Measurements from ENCODE around the gene CDH15. TPM values are rescaled to one million over a fixed set of nuclear protein-coding genes. Genes with fewer than 3 reads are reported as not detected.

The CDH15 gene
- total RNA-seq, 1 donor from 2014 or later = 0.18 TPM

DNA sequence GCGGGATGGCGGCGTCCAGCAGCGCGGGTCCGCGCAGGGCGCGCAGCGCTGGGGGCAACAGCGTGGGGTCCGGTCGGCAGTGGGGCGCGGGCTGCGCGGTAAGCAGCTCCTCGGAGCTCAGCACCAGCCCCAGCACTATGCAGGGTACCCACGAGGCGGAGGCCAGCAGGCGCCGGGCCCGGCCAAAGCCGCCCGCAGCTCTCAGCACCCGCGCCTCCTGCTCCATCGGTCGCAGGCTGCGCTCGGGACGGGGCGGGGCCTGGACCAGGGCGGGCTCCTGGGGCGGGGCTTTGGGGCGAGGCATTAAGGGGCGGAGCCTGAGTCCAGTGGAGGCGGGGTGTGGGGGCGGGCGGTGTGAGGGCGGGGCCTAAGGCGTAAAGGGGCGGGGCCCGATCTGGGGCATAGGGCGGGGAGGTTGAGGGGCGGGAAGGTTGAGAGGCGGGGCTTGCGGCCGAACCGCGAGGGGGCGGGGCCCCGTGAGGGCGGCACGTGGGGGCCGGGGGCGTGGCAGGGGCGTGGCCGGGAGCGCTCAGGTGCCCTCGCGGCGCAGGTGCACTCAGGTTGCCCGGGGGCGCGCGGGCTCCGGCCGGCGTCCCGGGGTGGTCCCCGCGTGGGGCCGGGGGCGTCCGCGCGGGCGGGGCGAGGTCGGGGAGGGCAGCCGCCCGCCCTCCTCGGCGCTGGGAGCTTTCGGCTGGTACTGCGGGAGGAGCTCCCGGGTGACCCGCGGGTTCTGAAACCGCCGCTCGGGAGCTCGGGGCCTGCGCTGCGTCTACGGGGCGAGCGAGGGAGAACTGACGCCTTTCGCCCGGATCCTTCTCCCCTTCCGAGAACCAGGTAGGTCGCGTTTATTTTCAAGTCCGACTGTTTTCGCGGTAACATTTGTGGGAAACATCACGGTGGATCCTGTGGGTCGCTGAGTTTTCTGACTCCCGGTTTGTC, 30.2 kb downstream of the CDH15 start:
- no peaks in the 10 kb centered on the region for H3K79me2 ChIP-seq (ENCODE audit: insufficient read depth, low read length)
- Mint-ChIP-seq H3K36me3 (ENCODE audit: low read depth, unreplicated experiment) (no peaks in the 10 kb centered on the region), H3K27ac (ENCODE audit: unreplicated experiment) (no peak overlapping the region), H3K9me3 (ENCODE audit: unreplicated experiment) (peaks cover 9% of the 10 kb centered on the region), H3K4me3 (ENCODE audit: unreplicated experiment) (no peak overlapping the region), H3K27me3 (ENCODE audit: low read depth, unreplicated experiment) (peaks cover 37% of the 10 kb centered on the region), H3K4me1 (ENCODE audit: low read depth, unreplicated experiment) (no peaks in the 10 kb centered on the region)
- H2AFZ ChIP-seq (ENCODE audit: low read depth, low read length) = peak overlapping the region; percentile 41
- H3K4me2 ChIP-seq (ENCODE audit: low read length) = peak overlapping the region; percentile 74
- DNase-seq (ENCODE audit: low read depth) (no peak), FAIRE-seq (no peak)
- peaks cover 4% of the 10 kb centered on the region for H3K9me3 ChIP-seq (ENCODE audit: insufficient read depth, low read depth, low read length)
- H3K36me3 ChIP-seq (ENCODE audit: insufficient read depth, low read length) = no peaks in the 10 kb centered on the region
- no peak overlapping the region for H3K27ac ChIP-seq (ENCODE audit: low read depth, low read length)
- peak; percentile 53 for TF ChIP-seq EZH2 (IDR thresholded peaks at IDR 0.05; ENCODE audit: insufficient read depth, low read length)
- TF ChIP-seq, protein P1, sequence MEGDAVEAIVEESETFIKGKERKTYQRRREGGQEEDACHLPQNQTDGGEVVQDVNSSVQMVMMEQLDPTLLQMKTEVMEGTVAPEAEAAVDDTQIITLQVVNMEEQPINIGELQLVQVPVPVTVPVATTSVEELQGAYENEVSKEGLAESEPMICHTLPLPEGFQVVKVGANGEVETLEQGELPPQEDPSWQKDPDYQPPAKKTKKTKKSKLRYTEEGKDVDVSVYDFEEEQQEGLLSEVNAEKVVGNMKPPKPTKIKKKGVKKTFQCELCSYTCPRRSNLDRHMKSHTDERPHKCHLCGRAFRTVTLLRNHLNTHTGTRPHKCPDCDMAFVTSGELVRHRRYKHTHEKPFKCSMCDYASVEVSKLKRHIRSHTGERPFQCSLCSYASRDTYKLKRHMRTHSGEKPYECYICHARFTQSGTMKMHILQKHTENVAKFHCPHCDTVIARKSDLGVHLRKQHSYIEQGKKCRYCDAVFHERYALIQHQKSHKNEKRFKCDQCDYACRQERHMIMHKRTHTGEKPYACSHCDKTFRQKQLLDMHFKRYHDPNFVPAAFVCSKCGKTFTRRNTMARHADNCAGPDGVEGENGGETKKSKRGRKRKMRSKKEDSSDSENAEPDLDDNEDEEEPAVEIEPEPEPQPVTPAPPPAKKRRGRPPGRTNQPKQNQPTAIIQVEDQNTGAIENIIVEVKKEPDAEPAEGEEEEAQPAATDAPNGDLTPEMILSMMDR (IDR thresholded peaks at IDR 0.05; ENCODE audit: insufficient read depth, low read depth, low read length) = no peak
- H4K20me1 ChIP-seq (ENCODE audit: insufficient read depth, low read length) = no peaks in the 10 kb centered on the region
- H3K4me3 ChIP-seq (ENCODE audit: insufficient read depth, low read depth, low read length) = no peak overlapping the region
- peaks cover 29% of the 10 kb centered on the region for H3K27me3 ChIP-seq (ENCODE audit: insufficient read depth, low read length)
- no peaks in the 10 kb centered on the region for H3K4me1 ChIP-seq (ENCODE audit: insufficient read depth, low read length)
- H3K9ac ChIP-seq (ENCODE audit: low read length) = no peak overlapping the region

DNA sequence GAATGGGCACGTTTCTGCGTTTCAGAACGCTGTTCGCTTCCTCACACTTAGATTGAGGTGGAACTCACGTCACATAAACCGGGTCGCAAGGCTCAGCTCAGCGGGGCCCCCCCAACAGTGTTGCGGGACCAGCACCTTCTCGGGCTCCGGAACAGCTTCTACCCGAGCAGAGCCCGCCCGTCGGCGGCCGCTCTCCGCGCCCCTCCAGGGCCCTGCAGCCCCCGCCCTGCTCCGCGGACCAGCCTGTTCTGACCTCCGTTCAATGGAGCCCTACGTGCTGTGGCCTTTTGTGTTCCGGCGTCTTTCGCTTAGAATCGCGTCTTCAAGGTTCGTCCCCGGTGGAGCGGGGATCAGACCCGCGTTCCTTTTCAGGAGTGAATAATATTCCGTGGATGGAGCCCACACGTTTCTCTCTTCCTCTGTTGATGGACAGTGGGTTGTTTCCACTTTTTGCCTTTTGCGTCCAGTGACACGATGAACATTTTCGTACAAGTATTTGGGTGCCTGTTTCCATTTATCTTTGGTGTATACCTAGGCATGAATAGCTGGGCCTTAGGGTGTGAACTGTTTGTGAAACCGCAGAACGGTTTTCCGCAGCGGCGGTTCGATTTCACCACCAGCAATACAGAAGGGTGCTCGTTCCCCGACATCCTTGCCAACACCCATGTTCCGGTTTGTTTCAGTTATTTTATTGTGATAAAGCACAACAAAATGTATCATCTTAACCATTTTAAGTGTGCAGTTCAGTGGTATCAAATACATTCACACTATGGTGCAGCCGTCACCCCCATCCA, 31.1 kb downstream of the CDH15 start:
- H2AFZ ChIP-seq (ENCODE audit: low read depth, low read length) = peak overlapping the region; percentile 41
- H3K27ac ChIP-seq (ENCODE audit: low read depth, low read length) = no peak overlapping the region
- Mint-ChIP-seq H3K27ac (ENCODE audit: unreplicated experiment) (peak overlapping the region; percentile 41), H3K4me1 (ENCODE audit: low read depth, unreplicated experiment) (no peaks in the 10 kb centered on the region), H3K4me3 (ENCODE audit: unreplicated experiment) (peak overlapping the region; percentile 40), H3K27me3 (ENCODE audit: low read depth, unreplicated experiment) (peaks cover 34% of the 10 kb centered on the region), H3K9me3 (ENCODE audit: unreplicated experiment) (peaks cover 9% of the 10 kb centered on the region), H3K36me3 (ENCODE audit: low read depth, unreplicated experiment) (no peaks in the 10 kb centered on the region)
- H4K20me1 ChIP-seq (ENCODE audit: insufficient read depth, low read length) = no peaks in the 10 kb centered on the region
- H3K4me2 ChIP-seq (ENCODE audit: low read length) = peak overlapping the region; percentile 50
- no peaks in the 10 kb centered on the region for H3K79me2 ChIP-seq (ENCODE audit: insufficient read depth, low read length)
- H3K27me3 ChIP-seq (ENCODE audit: insufficient read depth, low read length) = peaks cover 29% of the 10 kb centered on the region
- no peak overlapping the region for H3K9ac ChIP-seq (ENCODE audit: low read length)
- FAIRE-seq = no peak
- peaks cover 4% of the 10 kb centered on the region for H3K9me3 ChIP-seq (ENCODE audit: insufficient read depth, low read depth, low read length)
- TF ChIP-seq, protein P1 (IDR thresholded peaks at IDR 0.05; ENCODE audit: insufficient read depth, low read depth, low read length) = no peak
- peak; percentile 53 for TF ChIP-seq EZH2 (IDR thresholded peaks at IDR 0.05; ENCODE audit: insufficient read depth, low read length)
- H3K4me1 ChIP-seq (ENCODE audit: insufficient read depth, low read length) = no peaks in the 10 kb centered on the region
- H3K36me3 ChIP-seq (ENCODE audit: insufficient read depth, low read length) = no peaks in the 10 kb centered on the region
- no peak overlapping the region for H3K4me3 ChIP-seq (ENCODE audit: insufficient read depth, low read depth, low read length)
- DNase-seq (ENCODE audit: low read depth) = no peak

Data from astrocyte (in vitro differentiated cells and primary cell).